ENCODE data around the gene USP10.

- TF ChIP-seq CTCF (IDR thresholded peaks at IDR 0.05; ENCODE audit: insufficient read depth, low read depth, low read length), result no peak
- no peak for TF ChIP-seq EZH2 (IDR thresholded peaks at IDR 0.05; ENCODE audit: insufficient read depth, low read length)
Observed at GRCh38 chr16:84678541-84678940, 21.3 kb upstream of the USP10 start.
